ENCODE data around the gene PIGX.

The PIGX gene

DNA sequence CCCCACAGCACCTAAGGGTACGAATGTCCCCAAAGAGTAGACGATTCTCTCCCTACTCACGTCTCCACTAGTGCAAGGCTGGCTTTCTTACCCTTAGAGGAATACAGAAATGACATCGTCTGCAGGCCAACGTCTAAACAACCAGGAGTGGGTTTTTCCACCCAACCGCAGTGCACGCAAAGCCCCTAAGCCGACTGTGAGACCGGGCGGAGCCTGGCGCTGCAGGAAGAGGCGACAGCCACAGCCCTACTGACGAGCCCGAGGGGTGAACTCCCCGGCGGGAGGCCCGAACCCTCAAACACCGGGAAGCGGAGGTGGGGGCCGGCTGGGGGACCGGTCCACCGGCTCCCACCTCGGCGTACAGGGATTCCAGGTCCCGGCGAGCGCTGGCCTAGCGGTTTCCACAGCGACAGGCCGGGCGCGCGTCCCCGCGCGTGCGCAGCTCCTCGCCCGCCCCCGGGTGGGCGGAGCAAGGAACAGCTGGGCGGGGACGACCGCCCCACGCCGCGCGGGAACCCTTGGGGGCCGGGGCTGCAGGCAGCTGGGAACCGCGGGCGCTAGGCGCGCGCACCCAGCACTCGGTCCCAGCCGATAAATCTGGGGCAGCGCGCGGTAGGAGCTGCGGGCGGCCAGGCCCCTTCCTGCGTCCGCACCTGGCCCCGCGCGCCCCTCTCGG lies at the start of gene PIGX, which contains the start of gene CEP19:
Gene PIGX (plus strand): TSS at position 540 of the 676 bp plus-strand sequence.
Gene CEP19 (minus strand): TSS at position 413 of the 676 bp plus-strand sequence. CDS start 3,593 bp downstream, outside the sequence.
- DNase-seq (ENCODE audit: insufficient read length, low spot score) (peak; percentile 91), FAIRE-seq (peak; percentile 60)

DNA sequence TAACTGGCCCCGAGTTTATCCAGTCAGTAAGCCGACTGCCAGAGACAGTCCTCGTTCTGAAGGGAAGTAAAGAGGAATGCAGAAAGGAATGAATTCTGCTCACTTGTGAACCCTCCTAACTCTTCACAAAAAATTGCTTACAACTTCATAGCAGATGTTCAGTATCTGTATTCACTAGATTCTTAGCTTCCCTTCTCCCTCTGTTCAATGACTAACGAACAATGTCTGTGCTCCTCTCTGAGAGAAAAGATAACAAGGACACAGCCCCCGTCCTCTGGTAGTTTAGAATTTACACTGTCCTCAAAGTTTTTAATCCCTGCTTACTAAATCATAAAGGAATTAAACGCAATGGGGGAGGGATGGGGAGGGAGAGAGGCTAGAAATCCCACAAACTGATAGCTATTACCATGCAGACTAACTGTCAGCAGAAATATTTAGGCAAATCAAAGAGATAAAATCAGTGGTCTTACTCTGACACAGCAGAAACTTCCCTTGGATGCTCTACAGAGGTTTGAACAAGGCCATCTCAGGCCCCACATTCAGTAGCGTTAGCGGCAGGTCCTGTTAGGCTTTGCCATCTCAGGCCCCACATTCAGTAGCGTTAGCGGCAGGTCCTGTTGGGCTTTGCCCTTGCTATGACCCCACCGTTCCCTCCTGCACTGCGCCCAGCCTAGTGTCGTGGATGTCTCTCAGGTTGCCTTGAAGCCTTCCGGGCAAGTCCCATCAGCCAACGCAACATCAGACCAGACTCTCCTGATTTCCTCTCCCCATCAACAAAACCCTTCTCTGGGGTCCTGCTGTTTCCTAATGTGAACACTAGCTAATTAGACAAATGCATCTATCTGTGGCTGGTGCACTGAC lies 49.2 kb upstream of the PIGX start:
- DNase-seq (ENCODE audit: insufficient read length, low spot score): no peak
- no peak for FAIRE-seq

- DNase-seq (ENCODE audit: insufficient read length, low spot score) (no peak), FAIRE-seq (no peak)
Measured at GRCh38 chr3:196666001-196666867, 45.9 kb upstream of the PIGX start.

GRCh38 chr3:196667056-196667825 lies 44.9 kb upstream of the PIGX start:
- DNase-seq (ENCODE audit: insufficient read length, low spot score): no peak
- no peak for FAIRE-seq

GRCh38 chr3:196670339-196670738 lies 41.8 kb upstream of the PIGX start:
- no peak for DNase-seq (ENCODE audit: insufficient read length, low spot score)
- no peak for FAIRE-seq

DNA sequence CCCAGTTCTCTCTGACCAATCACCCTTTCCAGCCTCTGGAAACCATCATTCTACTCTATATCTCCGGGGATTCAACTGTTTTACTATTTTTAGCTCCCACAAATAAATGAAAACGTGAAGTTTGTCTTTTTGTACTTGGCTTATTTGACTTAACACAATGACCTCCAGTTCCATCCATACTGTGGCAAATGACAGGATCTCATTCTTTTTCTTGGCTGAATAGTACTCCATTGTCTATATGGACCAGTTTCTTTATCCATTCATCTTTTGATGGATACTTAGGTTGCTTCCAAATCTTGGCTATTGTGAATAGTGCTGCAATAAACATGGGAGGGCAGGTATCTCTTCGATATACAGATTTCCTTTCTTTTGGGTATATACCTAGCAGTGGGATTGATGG lies 38.5 kb upstream of the PIGX start:
- no peak for FAIRE-seq

GRCh38 chr3:196677353-196677752 lies 34.8 kb upstream of the PIGX start:
- no peak for DNase-seq (ENCODE audit: insufficient read length, low spot score)
- no peak for FAIRE-seq

More for the DNA sequence above, 38.5 kb upstream of the PIGX start:
- no peak for DNase-seq (ENCODE audit: insufficient read length, low spot score)

- DNase-seq (ENCODE audit: insufficient read length, low spot score) (no peak), FAIRE-seq (no peak)
Measured at GRCh38 chr3:196677931-196678330, 34.2 kb upstream of the PIGX start.

- no peak for FAIRE-seq
- DNase-seq (ENCODE audit: insufficient read length, low spot score): peak; percentile 65
Measured at GRCh38 chr3:196684548-196685407, 27.4 kb upstream of the PIGX start.

- FAIRE-seq (no peak), DNase-seq (ENCODE audit: insufficient read length, low spot score) (no peak)
Measured at GRCh38 chr3:196686436-196686835, 25.7 kb upstream of the PIGX start.

DNA sequence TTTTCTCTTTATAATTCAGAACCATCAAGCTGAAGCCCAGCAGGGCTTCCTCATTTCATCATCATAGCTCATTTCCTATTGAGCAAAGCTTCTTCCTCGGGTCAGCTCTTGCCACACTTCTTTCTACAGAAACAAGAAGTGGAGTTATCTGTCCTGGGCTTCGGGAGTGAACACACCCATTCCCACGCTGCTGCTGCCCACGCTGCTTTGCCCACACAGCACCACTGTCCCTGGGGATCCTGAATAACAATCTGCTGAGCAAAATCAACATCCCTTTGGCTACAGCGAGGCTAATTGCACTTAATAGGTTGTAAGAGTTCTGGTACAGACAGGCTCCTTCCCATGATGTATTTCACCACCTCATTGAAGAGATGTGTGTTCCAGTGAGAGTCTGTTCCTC lies 23.8 kb upstream of the PIGX start:
- FAIRE-seq: no peak
- DNase-seq (ENCODE audit: insufficient read length, low spot score): no peak

DNA sequence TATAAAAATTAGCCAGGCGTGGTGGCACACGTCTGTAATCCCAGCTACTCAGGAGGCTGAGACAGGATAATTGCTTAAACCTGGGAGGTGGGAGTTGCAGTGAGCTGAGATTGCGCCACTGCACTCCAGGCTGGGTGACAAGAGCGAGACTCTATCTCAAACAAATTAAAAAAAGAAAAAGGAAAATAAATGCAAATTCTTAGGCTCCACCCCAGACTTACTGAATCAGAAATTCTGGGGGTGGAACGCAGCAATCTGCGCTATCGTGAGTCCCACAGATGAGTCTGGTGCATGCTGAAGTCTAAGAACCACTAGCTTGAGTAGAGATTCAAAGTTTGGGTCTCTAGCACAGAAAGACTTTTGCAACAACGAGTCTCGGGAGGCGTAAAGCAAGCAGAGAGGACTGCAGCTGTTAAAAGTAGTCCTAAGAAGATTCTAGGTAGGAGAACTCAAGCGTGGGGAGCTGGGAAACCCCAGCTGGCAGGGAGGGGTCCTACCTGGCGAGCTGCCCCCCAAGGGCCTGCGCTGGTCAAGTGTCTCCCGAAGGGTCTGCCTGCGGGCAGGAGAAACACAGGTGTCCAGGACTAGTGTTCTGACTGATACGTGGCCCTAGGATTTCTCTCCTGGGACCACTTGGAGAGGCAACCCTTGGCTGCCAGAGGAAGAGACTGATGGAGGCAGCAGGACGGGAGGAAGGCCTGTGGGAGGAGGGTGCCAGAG lies 22.1 kb upstream of the PIGX start:
- no peak for FAIRE-seq

DNA sequence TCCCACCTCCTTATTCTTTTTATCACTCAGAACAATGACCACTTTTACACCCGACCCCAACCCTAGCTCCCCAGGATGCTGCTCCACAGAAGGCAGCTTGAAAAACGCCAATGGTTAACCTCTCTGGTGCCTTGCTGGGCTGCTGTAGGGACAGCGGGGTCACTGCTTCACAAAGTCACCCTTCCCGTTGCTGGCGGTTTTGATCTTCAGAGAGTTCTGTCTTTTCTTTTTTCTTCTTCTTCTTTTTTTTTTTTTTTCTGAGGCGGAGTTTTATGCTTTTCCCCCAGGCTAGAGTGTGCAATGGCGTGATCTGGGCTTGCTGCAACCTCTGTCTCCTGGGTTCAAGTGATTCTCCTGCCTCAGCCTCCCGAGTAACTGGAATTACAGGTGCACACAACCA lies 20.8 kb upstream of the PIGX start:
- no peak for DNase-seq (ENCODE audit: insufficient read length, low spot score)
- no peak for FAIRE-seq

More for the DNA sequence above, 22.1 kb upstream of the PIGX start:
- no peak for DNase-seq (ENCODE audit: insufficient read length, low spot score)

GRCh38 chr3:196694202-196694638 lies 18.0 kb upstream of the PIGX start:
- DNase-seq (ENCODE audit: insufficient read length, low spot score): peak; percentile 62
- FAIRE-seq: no peak

- DNase-seq (ENCODE audit: insufficient read length, low spot score) (no peak), FAIRE-seq (peak; percentile 98)
Measured at GRCh38 chr3:196694941-196695848, 17.0 kb upstream of the PIGX start.

DNA sequence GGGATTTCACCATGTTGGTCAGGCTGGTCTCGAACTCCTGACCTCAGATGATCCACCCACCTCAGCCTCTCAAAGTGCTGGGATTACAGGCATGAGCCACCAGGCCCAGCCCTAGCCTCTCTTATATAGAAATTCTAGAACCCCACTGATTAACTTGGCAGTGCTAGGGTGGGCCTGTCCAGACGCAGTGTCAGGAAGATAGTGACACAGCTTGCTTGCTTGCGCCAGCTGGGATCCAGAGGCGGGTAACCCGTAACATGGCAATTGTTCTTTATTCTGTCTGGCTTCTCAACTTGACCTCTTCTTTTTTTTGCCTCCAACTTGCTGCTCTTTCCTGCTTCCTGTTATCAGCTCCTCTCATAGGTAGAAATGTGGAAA lies 16.3 kb upstream of the PIGX start:
- DNase-seq (ENCODE audit: insufficient read length, low spot score) (no peak), FAIRE-seq (no peak)

DNA sequence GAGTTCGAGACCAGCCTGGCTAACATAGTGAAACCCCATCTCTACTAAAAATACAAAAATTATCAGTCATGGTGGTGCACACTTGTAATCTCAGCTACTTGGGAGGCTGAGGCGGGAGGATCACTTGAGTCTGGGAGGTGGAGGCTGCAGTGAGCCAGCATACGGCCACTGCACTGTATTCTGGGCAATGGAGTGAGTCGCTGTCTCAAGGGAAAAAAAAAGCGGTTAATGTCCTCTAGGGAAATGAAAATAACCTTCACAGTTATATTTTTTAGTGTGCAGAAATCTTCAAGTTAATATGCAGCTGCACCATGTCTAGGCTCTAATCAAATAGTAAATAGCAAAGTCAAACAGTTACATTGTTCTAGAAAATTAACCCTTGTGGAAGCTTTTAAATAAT lies 14.9 kb upstream of the PIGX start:
- DNase-seq (ENCODE audit: insufficient read length, low spot score): no peak
- FAIRE-seq: no peak

DNA sequence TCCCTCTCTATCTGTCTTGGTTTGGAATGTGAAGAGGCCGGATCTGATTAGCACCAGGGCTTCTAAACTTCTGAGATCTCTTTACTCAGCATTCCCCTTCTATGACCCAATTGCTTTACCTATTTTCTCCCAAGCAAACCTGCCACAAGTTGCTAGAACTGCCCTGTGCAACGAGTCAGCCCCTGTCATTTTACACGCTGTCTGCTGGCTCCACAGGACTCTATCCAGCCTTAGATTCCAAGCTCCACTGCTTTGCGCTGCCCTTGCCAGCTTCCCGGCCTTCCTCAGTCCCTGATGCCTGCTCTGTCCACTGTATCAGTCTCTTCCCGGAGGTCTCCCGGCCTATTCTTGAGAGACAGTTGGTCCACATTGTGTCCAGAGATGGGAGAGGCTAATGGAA lies 12.4 kb upstream of the PIGX start:
- DNase-seq (ENCODE audit: insufficient read length, low spot score) (no peak), FAIRE-seq (no peak)

All from HTR-8/SVneo (cell line).